ENCODE results near the gene OTOS.

- TF ChIP-seq, protein P1, sequence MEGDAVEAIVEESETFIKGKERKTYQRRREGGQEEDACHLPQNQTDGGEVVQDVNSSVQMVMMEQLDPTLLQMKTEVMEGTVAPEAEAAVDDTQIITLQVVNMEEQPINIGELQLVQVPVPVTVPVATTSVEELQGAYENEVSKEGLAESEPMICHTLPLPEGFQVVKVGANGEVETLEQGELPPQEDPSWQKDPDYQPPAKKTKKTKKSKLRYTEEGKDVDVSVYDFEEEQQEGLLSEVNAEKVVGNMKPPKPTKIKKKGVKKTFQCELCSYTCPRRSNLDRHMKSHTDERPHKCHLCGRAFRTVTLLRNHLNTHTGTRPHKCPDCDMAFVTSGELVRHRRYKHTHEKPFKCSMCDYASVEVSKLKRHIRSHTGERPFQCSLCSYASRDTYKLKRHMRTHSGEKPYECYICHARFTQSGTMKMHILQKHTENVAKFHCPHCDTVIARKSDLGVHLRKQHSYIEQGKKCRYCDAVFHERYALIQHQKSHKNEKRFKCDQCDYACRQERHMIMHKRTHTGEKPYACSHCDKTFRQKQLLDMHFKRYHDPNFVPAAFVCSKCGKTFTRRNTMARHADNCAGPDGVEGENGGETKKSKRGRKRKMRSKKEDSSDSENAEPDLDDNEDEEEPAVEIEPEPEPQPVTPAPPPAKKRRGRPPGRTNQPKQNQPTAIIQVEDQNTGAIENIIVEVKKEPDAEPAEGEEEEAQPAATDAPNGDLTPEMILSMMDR (IDR thresholded peaks at IDR 0.05) = no peak
- TF ChIP-seq POLR2A (IDR thresholded peaks at IDR 0.05) = no peak
Measured at GRCh38 chr2:240107477-240107796, 33.0 kb downstream of the OTOS start.
